A549 treated with AZD2906 at 1 μM for 4 hours (cell line): Measurements from ENCODE around the gene ID4. TPM values are rescaled to one million over a fixed set of nuclear protein-coding genes. Genes with fewer than 3 reads are reported as not detected.

Experiments used
- total RNA-seq: library from RNA; stranded (reverse); fragments of 200-300 nt; extraction: Qiagen RNA extraction; gene quantifications from 5 replicates; pipeline ENCODE4 v1.2.3, GENCODE V29; 2022

The ID4 gene
- total RNA-seq: 0.48 to 1.0 TPM (median 0.86 TPM) in 5 replicates

GRCh38 chr6:19836799-19837510 is at the start of gene ID4:
Gene ID4, plus strand, starts transcription at chr6:19837370. Its CDS starts 385 bp downstream, at chr6:19837755.

